ENCODE measurements around the gene DOK4.
"Not testable (repeated sequence)": the region's sequence is repeated elsewhere in the genome, so short reads cannot be mapped to it uniquely, and the experiment has no call there.

The DOK4 gene

DNA sequence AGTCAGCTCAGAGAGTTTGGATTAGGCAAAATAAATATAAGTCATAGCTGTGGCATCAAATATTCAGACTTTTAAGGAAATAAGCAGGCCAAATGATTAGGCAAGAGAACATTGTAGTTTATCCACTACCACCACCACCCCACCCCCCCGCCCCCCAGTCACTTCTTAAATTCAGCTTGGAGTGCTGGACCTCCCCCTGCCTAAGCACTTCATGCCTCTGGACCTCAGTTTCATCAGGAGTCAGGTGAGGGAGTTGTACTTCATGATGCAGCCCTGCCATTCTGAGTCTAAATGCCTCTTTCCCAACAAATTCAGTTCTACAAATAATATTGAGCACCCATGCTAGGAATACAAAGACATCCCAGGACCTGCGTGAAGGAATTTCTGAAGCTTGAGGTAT is 21.8 kb downstream of the DOK4 start:
- peak overlapping the region in 1 of 2 donors; percentile 42 for H3K9ac ChIP-seq (ENCODE audit: low read length in 2 of 2)
- H3K27me3 ChIP-seq (ENCODE audit: control insufficient read depth in 1 of 2, insufficient read depth in 2 of 2, low read length in 2 of 2) = no peaks in the 10 kb centered on the region
- H3K36me3 ChIP-seq (ENCODE audit: control insufficient read depth in 2 of 2, insufficient read depth in 2 of 2, low read length in 2 of 2) = peaks cover 54 to 55% of the 10 kb centered on the region in 2 donors
- no peaks in the 10 kb centered on the region for H3K9me3 ChIP-seq (ENCODE audit: control insufficient read depth in 2 of 2, low read length in 2 of 2)
- H3K27ac ChIP-seq (ENCODE audit: low read length) = no peak overlapping the region
- H3K4me1 ChIP-seq (ENCODE audit: control insufficient read depth, insufficient read depth, low read length) = peaks cover 23% of the 10 kb centered on the region
- H3K4me3 ChIP-seq (ENCODE audit: low read length in 2 of 2) = no peak overlapping the region

GRCh38 chr16:57462978-57463362 is 23.3 kb downstream of the DOK4 start:
- H3K4me1 ChIP-seq (ENCODE audit: control insufficient read depth, insufficient read depth, low read length) = peaks cover 23% of the 10 kb centered on the region
- H3K9me3 ChIP-seq (ENCODE audit: control insufficient read depth in 2 of 2, low read length in 2 of 2) = no peaks in the 10 kb centered on the region
- H3K9ac ChIP-seq (ENCODE audit: low read length in 2 of 2) = peak overlapping the region; percentile 85 to 86
- no peaks in the 10 kb centered on the region for H3K27me3 ChIP-seq (ENCODE audit: control insufficient read depth in 1 of 2, insufficient read depth in 2 of 2, low read length in 2 of 2)
- peak overlapping the region; percentile 41 for H3K27ac ChIP-seq (ENCODE audit: low read length)
- H3K4me3 ChIP-seq (ENCODE audit: low read length in 2 of 2) = peak overlapping the region; percentile 96 to 97
- peaks cover 55 to 56% of the 10 kb centered on the region in 2 donors for H3K36me3 ChIP-seq (ENCODE audit: control insufficient read depth in 2 of 2, insufficient read depth in 2 of 2, low read length in 2 of 2)

DNA sequence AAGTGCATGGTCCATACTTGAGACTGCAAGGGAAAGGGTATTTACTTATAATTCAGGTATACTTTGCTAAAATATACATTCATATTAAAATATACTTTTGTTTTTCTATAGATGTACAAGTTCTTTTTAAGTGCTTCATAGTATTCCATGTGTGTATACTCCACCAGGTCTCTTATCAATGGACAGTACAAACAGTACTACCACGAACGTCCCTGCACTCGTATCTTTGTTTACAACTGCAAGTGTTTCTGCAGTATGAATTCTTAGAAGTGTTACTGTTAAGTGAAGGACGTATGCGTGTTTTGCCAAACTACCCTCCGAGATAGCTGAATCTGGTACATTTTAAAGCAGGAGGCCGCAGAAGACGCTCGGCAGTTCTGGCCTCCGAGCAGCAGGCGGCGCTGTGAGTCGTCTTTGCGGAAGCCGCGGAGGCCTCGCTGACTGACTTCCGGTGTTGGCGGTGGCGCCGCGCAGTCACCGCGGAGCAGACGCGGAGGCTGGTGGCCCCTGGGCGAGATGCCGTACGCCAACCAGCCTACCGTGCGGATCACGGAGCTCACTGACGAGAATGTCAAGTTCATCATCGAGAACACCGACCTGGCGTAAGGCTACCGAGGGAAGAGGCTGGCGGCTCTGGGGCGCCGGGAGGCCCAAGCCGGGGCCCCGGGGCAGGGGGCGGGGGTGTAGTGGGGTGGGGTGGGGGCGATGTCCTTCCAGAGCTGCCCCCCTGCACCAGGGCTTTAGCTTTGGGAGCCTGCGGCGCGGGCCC is 23.9 kb downstream of the DOK4 start, which contains the start of gene POLR2C:
TSS of gene POLR2C (plus strand) at position 471 of the 769 bp plus-strand sequence. CDS start at position 517, 46 bp downstream.
- Histone ChIP-seq H3K36me3 (ENCODE audit: control insufficient read depth in 2 of 2, insufficient read depth in 2 of 2, low read length in 2 of 2) (peaks cover 58 to 62% of the 10 kb centered on the region in 2 donors), H3K9ac (ENCODE audit: low read length in 2 of 2) (peak within 1 kb of the TSS; percentile 85 to 86), H3K27ac (ENCODE audit: low read length) (peak within 1 kb of the TSS; percentile 41), H3K4me1 (ENCODE audit: control insufficient read depth, insufficient read depth, low read length) (peaks cover 23% of the 10 kb centered on the region), H3K9me3 (ENCODE audit: control insufficient read depth in 2 of 2, low read length in 2 of 2) (no peaks in the 10 kb centered on the region), H3K27me3 (ENCODE audit: control insufficient read depth in 1 of 2, insufficient read depth in 2 of 2, low read length in 2 of 2) (no peaks in the 10 kb centered on the region), H3K4me3 (ENCODE audit: low read length in 2 of 2) (peak within 1 kb of the TSS; percentile 96 to 97)

DNA sequence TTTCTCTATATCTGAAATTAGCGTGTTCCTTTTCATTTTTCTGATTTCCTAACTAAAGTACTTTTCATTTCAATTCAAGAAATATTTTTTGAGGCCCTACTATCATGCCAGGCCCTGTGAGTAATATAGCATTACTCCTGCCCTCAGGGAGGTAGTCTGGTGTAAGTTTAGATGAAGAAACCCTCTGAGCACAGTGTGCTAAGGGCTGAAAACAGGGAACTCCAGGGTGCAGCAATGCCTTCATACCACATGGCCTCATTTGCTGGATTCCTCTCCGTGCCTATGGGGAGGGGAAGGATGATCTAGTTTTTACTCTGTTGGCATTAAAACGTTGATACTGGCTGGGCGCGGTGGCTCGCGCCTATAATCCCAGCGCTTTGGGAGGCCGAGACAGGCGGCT is 34.3 kb downstream of the DOK4 start:
- no peaks in the 10 kb centered on the region for H3K9me3 ChIP-seq (ENCODE audit: control insufficient read depth in 2 of 2, low read length in 2 of 2)

GRCh38 chr16:57447186-57447962 is 38.9 kb downstream of the DOK4 start, which contains the start of the genes CIAPIN1 and COQ9:
Gene CIAPIN1 (minus strand): TSS chr16:57447385. CDS start chr16:57440928, 6,457 bp downstream.
Gene COQ9 (plus strand): TSS chr16:57447479. CDS start chr16:57447506, 27 bp downstream.
- Histone ChIP-seq H3K27ac (ENCODE audit: low read length) (peak within 1 kb of the TSS; percentile 90), H3K4me1 (ENCODE audit: control insufficient read depth, insufficient read depth, low read length) (peaks cover 14% of the 10 kb centered on the region)

More for the DNA sequence above, 34.3 kb downstream of the DOK4 start:
- H3K4me1 ChIP-seq (ENCODE audit: control insufficient read depth, insufficient read depth, low read length) = peaks cover 3% of the 10 kb centered on the region
- no peak overlapping the region for H3K9ac ChIP-seq (ENCODE audit: low read length in 2 of 2)
- H3K36me3 ChIP-seq (ENCODE audit: control insufficient read depth in 2 of 2, insufficient read depth in 2 of 2, low read length in 2 of 2) = peaks cover 46 to 55% of the 10 kb centered on the region in 2 donors
- no peak overlapping the region for H3K27ac ChIP-seq (ENCODE audit: low read length)
- H3K27me3 ChIP-seq (ENCODE audit: control insufficient read depth in 1 of 2, insufficient read depth in 2 of 2, low read length in 2 of 2) = no peaks in the 10 kb centered on the region
- H3K4me3 ChIP-seq (ENCODE audit: low read length in 2 of 2) = no peak overlapping the region

GRCh38 chr16:57446531-57447185 is 39.6 kb downstream of the DOK4 start:
- peaks cover 3 to 8% of the 10 kb centered on the region in 2 donors for H3K36me3 ChIP-seq (ENCODE audit: control insufficient read depth in 2 of 2, insufficient read depth in 2 of 2, low read length in 2 of 2)
- H3K27me3 ChIP-seq (ENCODE audit: control insufficient read depth in 1 of 2, insufficient read depth in 2 of 2, low read length in 2 of 2) = no peaks in the 10 kb centered on the region
- H3K9ac ChIP-seq (ENCODE audit: low read length in 2 of 2) = peak overlapping the region; percentile 92 to 96
- H3K4me3 ChIP-seq (ENCODE audit: low read length in 2 of 2) = peak overlapping the region; percentile 97
- no peaks in the 10 kb centered on the region for H3K9me3 ChIP-seq (ENCODE audit: control insufficient read depth in 2 of 2, low read length in 2 of 2)
- H3K4me1 ChIP-seq (ENCODE audit: control insufficient read depth, insufficient read depth, low read length) = peaks cover 14% of the 10 kb centered on the region
- peak overlapping the region; percentile 90 for H3K27ac ChIP-seq (ENCODE audit: low read length)

More at GRCh38 chr16:57447186-57447962, 38.9 kb downstream of the DOK4 start, which contains the start of the genes CIAPIN1 and COQ9:
- Histone ChIP-seq H3K9ac (ENCODE audit: low read length in 2 of 2) (peak within 1 kb of the TSS; percentile 96 to 98), H3K27me3 (ENCODE audit: control insufficient read depth in 1 of 2, insufficient read depth in 2 of 2, low read length in 2 of 2) (no peaks in the 10 kb centered on the region), H3K36me3 (ENCODE audit: control insufficient read depth in 2 of 2, insufficient read depth in 2 of 2, low read length in 2 of 2) (peaks cover 6 to 11% of the 10 kb centered on the region in 2 donors), H3K9me3 (ENCODE audit: control insufficient read depth in 2 of 2, low read length in 2 of 2) (no peaks in the 10 kb centered on the region), H3K4me3 (ENCODE audit: low read length in 2 of 2) (peak within 1 kb of the TSS; percentile 97)

DNA sequence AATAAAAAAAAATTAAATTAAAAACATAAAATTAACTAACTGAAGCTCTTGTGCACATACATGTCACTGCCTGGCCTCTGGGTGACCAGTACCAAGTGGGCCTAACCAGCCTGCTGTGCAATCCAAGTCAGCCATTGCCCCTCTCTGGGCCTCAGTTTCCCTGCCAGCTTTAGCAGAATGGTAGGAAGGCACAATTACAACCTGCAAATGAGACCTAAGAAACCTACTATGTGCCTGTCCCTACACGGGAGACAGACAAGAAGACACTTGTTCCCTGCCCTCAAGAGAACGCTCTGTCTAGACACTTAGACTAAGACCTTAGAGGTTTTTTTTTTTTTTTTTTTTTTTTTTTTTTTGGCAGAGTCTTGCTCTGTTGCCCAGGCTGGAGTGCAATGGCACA is 40.8 kb downstream of the DOK4 start:
- Histone ChIP-seq H3K9ac (ENCODE audit: low read length in 2 of 2) (no peak overlapping the region), H3K9me3 (ENCODE audit: control insufficient read depth in 2 of 2, low read length in 2 of 2) (no peaks in the 10 kb centered on the region), H3K27me3 (ENCODE audit: control insufficient read depth in 1 of 2, insufficient read depth in 2 of 2, low read length in 2 of 2) (no peaks in the 10 kb centered on the region), H3K4me3 (ENCODE audit: low read length in 2 of 2) (peak overlapping the region in 1 of 2 donors; percentile 15), H3K4me1 (ENCODE audit: control insufficient read depth, insufficient read depth, low read length) (peaks cover 14% of the 10 kb centered on the region), H3K27ac (ENCODE audit: low read length) (no peak overlapping the region), H3K36me3 (ENCODE audit: control insufficient read depth in 2 of 2, insufficient read depth in 2 of 2, low read length in 2 of 2) (peaks cover 0 to 4% of the 10 kb centered on the region in 2 donors)

DNA sequence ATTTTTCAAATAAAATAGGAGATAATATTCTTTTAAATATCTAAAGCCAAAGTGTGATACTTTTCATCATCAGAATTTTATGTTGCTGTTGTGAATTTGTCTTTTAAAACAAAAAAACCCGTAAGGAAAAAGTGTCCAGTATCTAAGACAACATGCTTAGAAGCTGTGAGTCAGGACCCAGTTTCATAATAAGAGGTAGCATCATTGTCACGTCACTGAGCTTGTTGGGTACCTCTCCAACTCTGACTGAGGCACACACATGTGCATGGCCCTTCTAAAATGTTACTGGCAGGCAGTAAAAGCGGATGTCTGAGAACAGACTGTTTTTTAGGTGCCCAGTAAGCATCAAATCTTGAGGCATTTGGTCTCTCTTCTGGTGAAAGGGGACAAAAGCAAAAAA is 41.6 kb downstream of the DOK4 start:
- Histone ChIP-seq H3K9ac (ENCODE audit: low read length in 2 of 2) (peak overlapping the region in 1 of 2 donors; percentile 21), H3K4me3 (ENCODE audit: low read length in 2 of 2) (no peak overlapping the region), H3K36me3 (ENCODE audit: control insufficient read depth in 2 of 2, insufficient read depth in 2 of 2, low read length in 2 of 2) (peaks cover 0 to 4% of the 10 kb centered on the region in 2 donors), H3K9me3 (ENCODE audit: control insufficient read depth in 2 of 2, low read length in 2 of 2) (no peaks in the 10 kb centered on the region), H3K27me3 (ENCODE audit: control insufficient read depth in 1 of 2, insufficient read depth in 2 of 2, low read length in 2 of 2) (no peaks in the 10 kb centered on the region), H3K4me1 (ENCODE audit: control insufficient read depth, insufficient read depth, low read length) (peaks cover 14% of the 10 kb centered on the region), H3K27ac (ENCODE audit: low read length) (no peak overlapping the region)

DNA sequence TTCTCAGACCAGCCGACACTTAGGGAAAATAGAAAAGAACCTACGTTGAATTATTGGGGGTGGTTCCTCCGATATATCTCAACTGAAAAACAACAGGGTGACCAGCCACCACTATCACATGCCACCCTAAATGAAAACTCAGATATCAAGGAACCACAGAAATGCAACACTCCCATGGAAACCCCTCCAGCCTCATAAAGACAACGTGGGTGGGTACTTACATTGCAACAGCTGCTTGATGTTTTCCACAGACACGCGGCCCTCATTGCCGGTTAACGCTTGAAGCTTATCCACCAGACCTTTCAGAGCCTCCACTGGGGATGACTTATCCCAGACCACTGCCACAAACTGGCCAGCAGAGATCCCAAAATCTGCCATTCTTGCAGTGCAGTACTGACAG is 45.7 kb downstream of the DOK4 start:
- H3K4me1 ChIP-seq (ENCODE audit: control insufficient read depth, insufficient read depth, low read length); H3K4me3 ChIP-seq (ENCODE audit: low read length in 2 of 2); H3K27me3 ChIP-seq (ENCODE audit: control insufficient read depth in 1 of 2, insufficient read depth in 2 of 2, low read length in 2 of 2); H3K27ac ChIP-seq (ENCODE audit: low read length); H3K9me3 ChIP-seq (ENCODE audit: control insufficient read depth in 2 of 2, low read length in 2 of 2); H3K9ac ChIP-seq (ENCODE audit: low read length in 2 of 2): not testable (repeated sequence)
- peaks cover 14 to 19% of the 10 kb centered on the region in 2 donors for H3K36me3 ChIP-seq (ENCODE audit: control insufficient read depth in 2 of 2, insufficient read depth in 2 of 2, low read length in 2 of 2)

DNA sequence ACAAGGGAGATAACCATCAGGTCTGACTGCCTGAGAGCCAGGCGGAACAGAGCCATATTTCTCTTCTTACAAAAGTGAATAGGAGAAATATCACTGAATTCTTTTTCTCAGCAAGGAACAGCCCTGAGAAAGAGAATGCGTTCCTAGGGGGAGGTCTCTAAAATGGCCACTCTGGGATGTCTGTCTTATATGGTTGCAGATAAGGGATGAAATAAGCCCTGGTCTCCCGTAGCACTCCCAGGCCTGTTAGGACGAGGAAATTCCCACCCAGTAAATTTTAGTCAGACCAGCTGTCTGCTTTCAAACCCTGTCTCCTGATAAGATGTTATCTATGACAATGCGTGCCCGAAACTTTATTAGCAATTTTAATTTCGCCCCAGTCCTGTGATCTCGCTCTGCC is 46.3 kb downstream of the DOK4 start:
- not testable (repeated sequence) for H3K9me3 ChIP-seq (ENCODE audit: control insufficient read depth in 2 of 2, low read length in 2 of 2); H3K9ac ChIP-seq (ENCODE audit: low read length in 2 of 2); H3K27me3 ChIP-seq (ENCODE audit: control insufficient read depth in 1 of 2, insufficient read depth in 2 of 2, low read length in 2 of 2); H3K4me3 ChIP-seq (ENCODE audit: low read length in 2 of 2); H3K4me1 ChIP-seq (ENCODE audit: control insufficient read depth, insufficient read depth, low read length); H3K27ac ChIP-seq (ENCODE audit: low read length)
- peaks cover 17 to 21% of the 10 kb centered on the region in 2 donors for H3K36me3 ChIP-seq (ENCODE audit: control insufficient read depth in 2 of 2, insufficient read depth in 2 of 2, low read length in 2 of 2)
